K562 (cell line): ENCODE data around the gene NAPB. TPM values are rescaled to one million over a fixed set of nuclear protein-coding genes. Genes with fewer than 3 reads are reported as not detected.

ENCODE experiments used
- CBX5 ChIP-seq: IDR thresholded peaks from 2 replicates; pipeline ENCODE4 v1.6.1; 2014; ENCODE audit warnings: low read depth, borderline replicate concordance
- FOS ChIP-seq: IDR thresholded peaks from 3 replicates; pipeline ENCODE4 v1.6.1; 2011; ENCODE audit not compliant: insufficient read length; ENCODE audit errors: extremely low read depth
- FOXK2 ChIP-seq, 2 experiments: fragments of 450-650 bp; IDR thresholded peaks in 1 of 2; conservative IDR thresholded peaks in 1 of 2; 2 replicates each; pipeline ENCODE4 v1.6.1; 2016; ENCODE audit warnings: low read depth in 2 of 2, mild to moderate bottlenecking in 1 of 2
- FOXM1 ChIP-seq, 2 experiments: fragments of 450-650 bp in 1 of 2; sonication (generic) in 1 of 2; formaldehyde crosslinking in 1 of 2; IDR thresholded peaks; 2 replicates each; pipeline versions ENCODE4 v1.6.1 to v1.9.0; 2017 to 2022; ENCODE audit warnings: low read depth in 2 of 2, mild to moderate bottlenecking in 2 of 2, missing genetic modification reagents in 1 of 2, moderate library complexity in 1 of 2
- IRF1 ChIP-seq: sonication (generic); formaldehyde crosslinking; IDR thresholded peaks from 2 replicates; pipeline ENCODE4 v1.8.0; 2022; ENCODE audit warnings: missing genetic modification reagents, mild to moderate bottlenecking, borderline replicate concordance
- KDM2B ChIP-seq: fragments of 250-450 bp; sonication (Bioruptor Pico); IDR thresholded peaks from 2 replicates; pipeline ENCODE4 v1.8.0; 2021; ENCODE audit warnings: mild to moderate bottlenecking, moderate library complexity
- KDM4B ChIP-seq, 2 experiments: fragments of 450-650 bp in 1 of 2; sonication (generic) in 1 of 2; IDR thresholded peaks; 2 replicates each; pipeline ENCODE4 v1.6.1; 2016 to 2017; ENCODE audit warnings: borderline replicate concordance in 2 of 2, antibody characterized with exemption in 1 of 2, low read depth in 1 of 2, mild to moderate bottlenecking in 1 of 2
- NR4A1 ChIP-seq, 2 experiments: fragments of 250-450 bp in 1 of 2; fragments of 450-650 bp in 1 of 2; sonication (Bioruptor Pico) in 1 of 2; IDR thresholded peaks; 2 replicates each; pipeline versions ENCODE4 v1.4.0 to v1.6.1; 2016 to 2020; ENCODE audit warnings: mild to moderate bottlenecking in 2 of 2, missing compliant biosample characterization in 1 of 2, missing genetic modification characterization in 1 of 2, moderate library complexity in 1 of 2
- PHF20 ChIP-seq: fragments of 450-650 bp; IDR thresholded peaks from 2 replicates; pipeline ENCODE4 v1.6.1; 2018; ENCODE audit not compliant: partially characterized antibody
- PHTF2 ChIP-seq: fragments of 250-450 bp; sonication (Bioruptor Pico); IDR thresholded peaks from 2 replicates; pipeline ENCODE4 v1.5.0; 2021; ENCODE audit warnings: mild to moderate bottlenecking
- RCOR1 ChIP-seq, 2 experiments: IDR thresholded peaks; 2 replicates each; pipeline ENCODE4 v1.6.1; 2012; ENCODE audit warnings: low read depth in 2 of 2, low read length in 2 of 2, borderline replicate concordance in 1 of 2, improper control_type of control experiment in 1 of 2
- SRSF9 ChIP-seq: fragments of 200-400 bp; formaldehyde crosslinking; IDR thresholded peaks from 2 replicates; pipeline ENCODE4 v1.6.1; 2017; ENCODE audit warnings: low read depth, low read length, borderline replicate concordance
- TGIF2 ChIP-seq: sonication (generic); formaldehyde crosslinking; IDR thresholded peaks from 2 replicates; pipeline ENCODE4 v1.8.1; 2022; ENCODE audit warnings: mild to moderate bottlenecking, missing genetic modification reagents, moderate library complexity
- ZNF184 ChIP-seq: sonication (generic); formaldehyde crosslinking; IDR thresholded peaks from 2 replicates; pipeline ENCODE4 v1.5.0; 2020; ENCODE audit warnings: missing genetic modification reagents
- ZNF217 ChIP-seq: sonication (generic); formaldehyde crosslinking; IDR thresholded peaks from 2 replicates; pipeline ENCODE4 v1.8.0; 2022; ENCODE audit warnings: mild to moderate bottlenecking, missing genetic modification reagents
- ZNF518B ChIP-seq: fragments of 250-450 bp; sonication (Bioruptor Pico); IDR thresholded peaks from 2 replicates; pipeline ENCODE4 v1.5.0; 2021; ENCODE audit warnings: mild to moderate bottlenecking, moderate library complexity
- polyA plus RNA-seq, 8 experiments: library from polyadenylated mRNA; depleted of rRNA in 4 of 8; stranded (reverse) in 5 of 8; unstranded in 3 of 8; fragments of >200 nt; fragmentation: Nextera tagmentation in 2 of 8; fragmentation: Illumina TruSeq in 1 of 8; extraction: Ambion mirVana in 2 of 8; extraction: Trizol in 1 of 8; gene quantifications; 2 replicates each; pipeline versions ENCODE4 v1.2.1 to v1.2.3, GENCODE V29; 2011 to 2014; ENCODE audit warnings: inconsistent platforms in 1 of 8, missing spikeins in 1 of 8
- total RNA-seq, 7 experiments: library from RNA; depleted of rRNA in 6 of 7; stranded (reverse); fragments of >200 nt in 6 of 7; fragmentation: Illumina TruSeq in 2 of 7; extraction: Trizol in 2 of 7; gene quantifications; 2 replicates each; pipeline versions ENCODE4 v1.2.1 to v1.2.3, GENCODE V29; 2011 to 2021; ENCODE audit warnings: low replicate concordance in 1 of 7
- TF ChIP-seq, protein P1 (sequence below): sonication (generic); formaldehyde crosslinking; IDR thresholded peaks from 2 replicates; pipeline ENCODE4 v1.8.1; 2023; ENCODE audit warnings: mild to moderate bottlenecking, missing genetic modification reagents, moderate library complexity
- TF ChIP-seq, protein P2 (sequence below), 2 experiments: IDR thresholded peaks; 2 replicates each; pipeline ENCODE4 v1.6.1; 2011; ENCODE audit warnings: borderline replicate concordance in 1 of 2, control low read depth in 1 of 2, low read depth in 1 of 2, low read length in 1 of 2, mild to moderate bottlenecking in 1 of 2, mixed read lengths in 1 of 2, moderate library complexity in 1 of 2; ENCODE audit not compliant: insufficient read depth in 1 of 2, insufficient read length in 1 of 2, poor library complexity in 1 of 2, severe bottlenecking in 1 of 2; ENCODE audit errors: extremely low read depth in 1 of 2

Gene NAPB
- total and polyA plus RNA-seq, 9 of the 15 experiments (the other 6 are each of a cell fraction or from before 2014, with no cell fraction given) = 1.4 to 7.7 (median 5.2) TPM

GRCh38 chr20:23420943-23421931, at the start of gene NAPB (continued):
- TF ChIP-seq FOS = no peak
- TF ChIP-seq, protein P1, sequence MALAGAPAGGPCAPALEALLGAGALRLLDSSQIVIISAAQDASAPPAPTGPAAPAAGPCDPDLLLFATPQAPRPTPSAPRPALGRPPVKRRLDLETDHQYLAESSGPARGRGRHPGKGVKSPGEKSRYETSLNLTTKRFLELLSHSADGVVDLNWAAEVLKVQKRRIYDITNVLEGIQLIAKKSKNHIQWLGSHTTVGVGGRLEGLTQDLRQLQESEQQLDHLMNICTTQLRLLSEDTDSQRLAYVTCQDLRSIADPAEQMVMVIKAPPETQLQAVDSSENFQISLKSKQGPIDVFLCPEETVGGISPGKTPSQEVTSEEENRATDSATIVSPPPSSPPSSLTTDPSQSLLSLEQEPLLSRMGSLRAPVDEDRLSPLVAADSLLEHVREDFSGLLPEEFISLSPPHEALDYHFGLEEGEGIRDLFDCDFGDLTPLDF (CRISPR knock-in tag) = no peak
- TF ChIP-seq SRSF9 = no peak
- no peak for TF ChIP-seq ZNF184 (CRISPR knock-in tag)
- TF ChIP-seq ZNF217 (CRISPR knock-in tag) = no peak
- no peak for TF ChIP-seq TGIF2 (CRISPR knock-in tag)
- TF ChIP-seq RCOR1 (IDR thresholded peaks at IDR 0.05; ENCODE audit: borderline replicate concordance in 1 of 2, low read depth in 2 of 2, low read length in 2 of 2) = no peak
- no peak for TF ChIP-seq CBX5
- TF ChIP-seq FOXK2 (conservative IDR thresholded peaks at IDR 0.05 in 1 of 2, IDR thresholded peaks at IDR 0.05 in 1 of 2; ENCODE audit: low read depth in 2 of 2) = no peak
- no peak for TF ChIP-seq FOXM1 (IDR thresholded peaks at IDR 0.05; ENCODE audit: low read depth)
- TF ChIP-seq FOXM1 (CRISPR knock-in tag; IDR thresholded peaks at IDR 0.05; ENCODE audit: low read depth) = no peak
- TF ChIP-seq, protein P2, sequence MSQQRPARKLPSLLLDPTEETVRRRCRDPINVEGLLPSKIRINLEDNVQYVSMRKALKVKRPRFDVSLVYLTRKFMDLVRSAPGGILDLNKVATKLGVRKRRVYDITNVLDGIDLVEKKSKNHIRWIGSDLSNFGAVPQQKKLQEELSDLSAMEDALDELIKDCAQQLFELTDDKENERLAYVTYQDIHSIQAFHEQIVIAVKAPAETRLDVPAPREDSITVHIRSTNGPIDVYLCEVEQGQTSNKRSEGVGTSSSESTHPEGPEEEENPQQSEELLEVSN (IDR thresholded peaks at IDR 0.05; ENCODE audit: borderline replicate concordance in 1 of 2, extremely low read depth in 1 of 2, insufficient read depth in 1 of 2, insufficient read length in 1 of 2, low read depth in 1 of 2, low read length in 1 of 2, poor library complexity in 1 of 2, severe bottlenecking in 1 of 2) = no peak
- no peak for TF ChIP-seq NR4A1 (CRISPR knock-in tag; IDR thresholded peaks at IDR 0.05)
- no peak for TF ChIP-seq NR4A1 (tag; IDR thresholded peaks at IDR 0.05)
- TF ChIP-seq PHTF2 (CRISPR knock-in tag) = no peak
- no peak for TF ChIP-seq KDM4B (IDR thresholded peaks at IDR 0.05; ENCODE audit: borderline replicate concordance in 2 of 2, low read depth in 1 of 2)
- TF ChIP-seq KDM2B (CRISPR knock-in tag) = no peak
- no peak for TF ChIP-seq PHF20
- TF ChIP-seq IRF1 (CRISPR knock-in tag) = no peak
- no peak for TF ChIP-seq ZNF518B (CRISPR knock-in tag)
